Measurements from ENCODE around the gene ARNT2. TPM values are rescaled to one million over a fixed set of nuclear protein-coding genes. Genes with fewer than 3 reads are reported as not detected.

Gene ARNT2
- total RNA-seq, 1 donor from 2014 or later = not detected

GRCh38 chr15:80457896-80458295, 53.7 kb downstream of the ARNT2 start:
- no peak overlapping the region for H3K4me3 Mint-ChIP-seq
- intact Hi-C loops (cut with micrococcal nuclease) = loop anchor here (5.0 kb wide), 1 partner anchor 809 kb away; no protein-coding TSS in a partner anchor
- no peaks in the 10 kb centered on the region for H3K36me3 Mint-ChIP-seq (ENCODE audit: low read depth)
- peaks cover 19% of the 10 kb centered on the region for H3K27me3 Mint-ChIP-seq
- no peaks in the 10 kb centered on the region for H3K9me3 Mint-ChIP-seq
- H3K27ac Mint-ChIP-seq = no peak overlapping the region
- no peak for DNase-seq
- peaks cover 4% of the 10 kb centered on the region for H3K4me1 Mint-ChIP-seq

GRCh38 chr15:80458580-80458979, 54.4 kb downstream of the ARNT2 start:
- H3K9me3 Mint-ChIP-seq = no peaks in the 10 kb centered on the region
- intact Hi-C loops (cut with micrococcal nuclease) = loop anchor here (5.0 kb wide), 1 partner anchor 809 kb away; no protein-coding TSS in a partner anchor
- no peak overlapping the region for H3K4me3 Mint-ChIP-seq
- peaks cover 4% of the 10 kb centered on the region for H3K4me1 Mint-ChIP-seq
- H3K36me3 Mint-ChIP-seq (ENCODE audit: low read depth) = no peaks in the 10 kb centered on the region
- no peak for DNase-seq
- no peak overlapping the region for H3K27ac Mint-ChIP-seq
- peaks cover 19% of the 10 kb centered on the region for H3K27me3 Mint-ChIP-seq

GRCh38 chr15:80459380-80459779, 55.2 kb downstream of the ARNT2 start:
- no peaks in the 10 kb centered on the region for H3K9me3 Mint-ChIP-seq
- no peak overlapping the region for H3K4me3 Mint-ChIP-seq
- no peak overlapping the region for H3K27ac Mint-ChIP-seq
- H3K27me3 Mint-ChIP-seq = peaks cover 19% of the 10 kb centered on the region
- H3K36me3 Mint-ChIP-seq (ENCODE audit: low read depth) = no peaks in the 10 kb centered on the region
- no peak for DNase-seq
- peaks cover 4% of the 10 kb centered on the region for H3K4me1 Mint-ChIP-seq
- intact Hi-C loops (cut with micrococcal nuclease) = loop anchor here (5.0 kb wide), 1 partner anchor 808 kb away; no protein-coding TSS in a partner anchor

GRCh38 chr15:80459818-80460217, 55.6 kb downstream of the ARNT2 start:
- DNase-seq = no peak
- intact Hi-C loops (cut with micrococcal nuclease) = loop anchor here (5.0 kb wide), 1 partner anchor 807 kb away; no protein-coding TSS in a partner anchor
- no peaks in the 10 kb centered on the region for H3K36me3 Mint-ChIP-seq (ENCODE audit: low read depth)
- H3K4me1 Mint-ChIP-seq = peaks cover 4% of the 10 kb centered on the region
- H3K4me3 Mint-ChIP-seq = no peak overlapping the region
- no peak overlapping the region for H3K27ac Mint-ChIP-seq
- no peaks in the 10 kb centered on the region for H3K9me3 Mint-ChIP-seq
- H3K27me3 Mint-ChIP-seq = peaks cover 19% of the 10 kb centered on the region

GRCh38 chr15:80461356-80462095, 57.3 kb downstream of the ARNT2 start:
- intact Hi-C loops (cut with micrococcal nuclease) = no loop called here
- Mint-ChIP-seq H3K27ac (no peak overlapping the region), H3K4me3 (no peak overlapping the region), H3K27me3 (peaks cover 14% of the 10 kb centered on the region), H3K36me3 (ENCODE audit: low read depth) (no peaks in the 10 kb centered on the region), H3K9me3 (no peaks in the 10 kb centered on the region), H3K4me1 (no peaks in the 10 kb centered on the region)
- no peak for DNase-seq

GRCh38 chr15:80462111-80462510, 57.9 kb downstream of the ARNT2 start:
- intact Hi-C loops (cut with micrococcal nuclease) = no loop called here
- Mint-ChIP-seq H3K4me3 (no peak overlapping the region), H3K27ac (no peak overlapping the region), H3K4me1 (no peaks in the 10 kb centered on the region), H3K36me3 (ENCODE audit: low read depth) (no peaks in the 10 kb centered on the region), H3K27me3 (peaks cover 16% of the 10 kb centered on the region), H3K9me3 (no peaks in the 10 kb centered on the region)
- DNase-seq = no peak

GRCh38 chr15:80462836-80463512, 58.8 kb downstream of the ARNT2 start:
- Mint-ChIP-seq H3K36me3 (ENCODE audit: low read depth) (no peaks in the 10 kb centered on the region), H3K27me3 (peaks cover 10% of the 10 kb centered on the region)
- intact Hi-C loops (cut with micrococcal nuclease) = no loop called here

GRCh38 chr15:80464951-80465625, 60.9 kb downstream of the ARNT2 start:
- H3K9me3 Mint-ChIP-seq = no peaks in the 10 kb centered on the region
- intact Hi-C loops (cut with micrococcal nuclease) = no loop called here
- H3K27ac Mint-ChIP-seq = no peak overlapping the region
- no peaks in the 10 kb centered on the region for H3K4me1 Mint-ChIP-seq
- peaks cover 8% of the 10 kb centered on the region for H3K27me3 Mint-ChIP-seq
- H3K36me3 Mint-ChIP-seq (ENCODE audit: low read depth) = no peaks in the 10 kb centered on the region
- no peak for DNase-seq
- no peak overlapping the region for H3K4me3 Mint-ChIP-seq

More at GRCh38 chr15:80462836-80463512, 58.8 kb downstream of the ARNT2 start:
- DNase-seq = no peak
- no peak overlapping the region for H3K27ac Mint-ChIP-seq
- no peaks in the 10 kb centered on the region for H3K4me1 Mint-ChIP-seq
- no peak overlapping the region for H3K4me3 Mint-ChIP-seq
- H3K9me3 Mint-ChIP-seq = no peaks in the 10 kb centered on the region

- no peak for DNase-seq
- intact Hi-C loops (cut with micrococcal nuclease) = no loop called here
- Mint-ChIP-seq H3K36me3 (ENCODE audit: low read depth) (no peaks in the 10 kb centered on the region), H3K27me3 (peaks cover 8% of the 10 kb centered on the region), H3K9me3 (no peaks in the 10 kb centered on the region), H3K4me3 (no peak overlapping the region), H3K4me1 (no peaks in the 10 kb centered on the region), H3K27ac (no peak overlapping the region)
Observed at GRCh38 chr15:80465626-80466005, 61.4 kb downstream of the ARNT2 start.

- DNase-seq = no peak
- H3K27ac Mint-ChIP-seq = no peak overlapping the region
Observed at GRCh38 chr15:80466543-80466942, 62.4 kb downstream of the ARNT2 start.

GRCh38 chr15:80467311-80467714, 63.1 kb downstream of the ARNT2 start:
- no peak for DNase-seq
- Mint-ChIP-seq H3K27ac (no peak overlapping the region), H3K4me1 (no peaks in the 10 kb centered on the region), H3K9me3 (no peaks in the 10 kb centered on the region), H3K27me3 (peaks cover 5% of the 10 kb centered on the region), H3K36me3 (ENCODE audit: low read depth) (no peaks in the 10 kb centered on the region), H3K4me3 (no peak overlapping the region)
- intact Hi-C loops (cut with micrococcal nuclease) = no loop called here

More at GRCh38 chr15:80466543-80466942, 62.4 kb downstream of the ARNT2 start:
- intact Hi-C loops (cut with micrococcal nuclease) = no loop called here
- no peaks in the 10 kb centered on the region for H3K36me3 Mint-ChIP-seq (ENCODE audit: low read depth)
- no peaks in the 10 kb centered on the region for H3K4me1 Mint-ChIP-seq
- H3K9me3 Mint-ChIP-seq = no peaks in the 10 kb centered on the region
- H3K27me3 Mint-ChIP-seq = peaks cover 5% of the 10 kb centered on the region
- H3K4me3 Mint-ChIP-seq = no peak overlapping the region

GRCh38 chr15:80468796-80469195, 64.6 kb downstream of the ARNT2 start:
- H3K27ac Mint-ChIP-seq = no peak overlapping the region
- no peaks in the 10 kb centered on the region for H3K36me3 Mint-ChIP-seq (ENCODE audit: low read depth)
- H3K9me3 Mint-ChIP-seq = no peaks in the 10 kb centered on the region
- intact Hi-C loops (cut with micrococcal nuclease) = no loop called here
- DNase-seq = no peak
- peaks cover 5% of the 10 kb centered on the region for H3K27me3 Mint-ChIP-seq
- no peaks in the 10 kb centered on the region for H3K4me1 Mint-ChIP-seq
- no peak overlapping the region for H3K4me3 Mint-ChIP-seq

GRCh38 chr15:80471881-80472280, 67.7 kb downstream of the ARNT2 start:
- peaks cover 7% of the 10 kb centered on the region for H3K9me3 Mint-ChIP-seq
- no peaks in the 10 kb centered on the region for H3K4me1 Mint-ChIP-seq

More at GRCh38 chr15:80471881-80472280, 67.7 kb downstream of the ARNT2 start:
- Mint-ChIP-seq H3K4me3 (no peak overlapping the region), H3K36me3 (ENCODE audit: low read depth) (no peaks in the 10 kb centered on the region), H3K27me3 (peaks cover 5% of the 10 kb centered on the region), H3K27ac (no peak overlapping the region)
- intact Hi-C loops (cut with micrococcal nuclease) = no loop called here
- no peak for DNase-seq
